Small intestine (tissue), 7 donors: ENCODE data around the gene KIAA1217. TPM values are rescaled to one million over a fixed set of nuclear protein-coding genes. Genes with fewer than 3 reads are reported as not detected.

Experiments
- DNase-seq, 2 donors: peaks; one replicate each; pipeline versions ENCODE4 v3.0.0 to v3.0.0-alpha.2; 2013
- FAIRE-seq: peaks from 2 replicates; lab custom pipeline; 2012; peaks lifted over from hg19 to GRCh38; lab: Jason Lieb, UNC
- H3K27ac ChIP-seq, 3 donors: one replicate each; pipeline ENCODE4 v1.5.1; 2013; ENCODE audit warnings: low read length in 2 of 3, mild to moderate bottlenecking in 2 of 3, control low read depth in 1 of 3, inconsistent platforms in 1 of 3, low read depth in 1 of 3, moderate library complexity in 1 of 3
- H3K27me3 ChIP-seq, 3 donors: one replicate each; pipeline ENCODE4 v1.6.1; 2013; ENCODE audit warnings: low read length in 3 of 3, inconsistent platforms in 1 of 3; ENCODE audit not compliant: control insufficient read depth in 3 of 3, insufficient read depth in 3 of 3
- H3K36me3 ChIP-seq, 3 donors: one replicate each; pipeline ENCODE4 v1.6.1; 2013; ENCODE audit warnings: low read length in 3 of 3, inconsistent platforms in 1 of 3, low read depth in 1 of 3, mild to moderate bottlenecking in 1 of 3, moderate library complexity in 1 of 3; ENCODE audit not compliant: control insufficient read depth in 3 of 3, insufficient read depth in 2 of 3
- H3K4me1 ChIP-seq, 3 donors: one replicate each; pipeline ENCODE4 v1.6.1; 2013; ENCODE audit warnings: low read length in 2 of 3, inconsistent platforms in 1 of 3, low read depth in 1 of 3, mild to moderate bottlenecking in 1 of 3, moderate library complexity in 1 of 3; ENCODE audit not compliant: control insufficient read depth in 3 of 3, insufficient read depth in 2 of 3
- H3K4me3 ChIP-seq, 3 donors: one replicate each; pipeline ENCODE4 v1.5.1; 2013; ENCODE audit warnings: low read length in 3 of 3, control low read depth in 1 of 3, inconsistent platforms in 1 of 3, low read depth in 1 of 3, mild to moderate bottlenecking in 1 of 3, moderate library complexity in 1 of 3
- H3K9me3 ChIP-seq, 2 donors: one replicate each; pipeline ENCODE4 v1.6.1; 2013; ENCODE audit warnings: low read depth in 1 of 2, low read length in 1 of 2; ENCODE audit not compliant: control insufficient read depth in 2 of 2, insufficient read depth in 1 of 2
- WGBS, 3 donors: extraction: QIAGEN DNeasy Blood & Tissue Kit; methylation state at CpG; one replicate each; pipeline ENCODE4 v1.1.7; 2013; 5-methylcytosine and 5-hydroxymethylcytosine counted together
- polyA plus RNA-seq, 4 donors: library from polyadenylated mRNA; stranded (reverse) in 3 of 4; unstranded in 1 of 4; fragments of 200-250 nt in 3 of 4; fragments of 120-200 nt in 1 of 4; gene quantifications; one replicate each; pipeline versions ENCODE4 v1.2.1 to v1.2.3, GENCODE V29; 2013
- donor health status: healthy with polysubstance abuse.
- donor health status: control.
- donor health status: control.
- donor health status: Bipolar disorder and iron deficiency.
- donor health status: healthy.

Gene KIAA1217
- polyA plus RNA-seq, 4 donors = 9.0 to 55.1 (median 11.0) TPM

- peaks cover 0 to 3% (median 0%) of the 10 kb centered on the region in 3 donors for H3K36me3 ChIP-seq
- FAIRE-seq = no peak
- peak; percentile 68 for DNase-seq
- no peaks in the 10 kb centered on the region for H3K27me3 ChIP-seq
- H3K9me3 ChIP-seq = peaks cover 0 to 6% of the 10 kb centered on the region in 2 donors
- WGBS, 3 donors = 39 to 46% (median 41%) methylated on average over 5 of the region's 5 CpGs
- no peak overlapping the region for H3K4me3 ChIP-seq
- peaks cover 3 to 31% (median 6%) of the 10 kb centered on the region in 3 donors for H3K4me1 ChIP-seq
- peak overlapping the region in 2 of 3 donors; percentile 52 to 73 for H3K27ac ChIP-seq
Observed at GRCh38 chr10:24415455-24416125, 206.7 kb downstream of the KIAA1217 start.

- peaks cover 0 to 6% of the 10 kb centered on the region in 2 donors for H3K9me3 ChIP-seq
- H3K27ac ChIP-seq = no peak overlapping the region
- FAIRE-seq (no peak), DNase-seq (no peak)
- H3K27me3 ChIP-seq = no peaks in the 10 kb centered on the region
- peaks cover 3 to 31% (median 6%) of the 10 kb centered on the region in 3 donors for H3K4me1 ChIP-seq
- peaks cover 0 to 3% (median 0%) of the 10 kb centered on the region in 3 donors for H3K36me3 ChIP-seq
- no peak overlapping the region for H3K4me3 ChIP-seq
- 66 to 77% (median 73%) methylated on average over 4 of the region's 4 CpGs for WGBS, 3 donors
Observed at GRCh38 chr10:24416248-24416647, 207.3 kb downstream of the KIAA1217 start.

- FAIRE-seq (no peak), DNase-seq (no peak)
- 85 to 87% (median 85%) methylated on average over 7 of the region's 7 CpGs for WGBS, 3 donors
- peaks cover 0 to 6% of the 10 kb centered on the region in 2 donors for H3K9me3 ChIP-seq
- H3K36me3 ChIP-seq = peaks cover 0 to 3% (median 0%) of the 10 kb centered on the region in 3 donors
- no peak overlapping the region for H3K4me3 ChIP-seq
- H3K4me1 ChIP-seq = peaks cover 3 to 31% (median 6%) of the 10 kb centered on the region in 3 donors
- H3K27ac ChIP-seq = no peak overlapping the region
- H3K27me3 ChIP-seq = no peaks in the 10 kb centered on the region
Observed at GRCh38 chr10:24417053-24417452, 208.1 kb downstream of the KIAA1217 start.

GRCh38 chr10:24418532-24418931, 209.6 kb downstream of the KIAA1217 start:
- Histone ChIP-seq H3K4me3 (no peak overlapping the region), H3K9me3 (peaks cover 0 to 2% of the 10 kb centered on the region in 2 donors), H3K36me3 (peaks cover 0 to 6% (median 0%) of the 10 kb centered on the region in 3 donors), H3K27ac (peak overlapping the region in 1 of 3 donors; percentile 30), H3K27me3 (no peaks in the 10 kb centered on the region), H3K4me1 (peaks cover 3 to 26% (median 6%) of the 10 kb centered on the region in 3 donors)
- DNase-seq (no peak), FAIRE-seq (no peak)
- WGBS, 3 donors = 78 to 89% (median 82%) methylated on average over 4 of the region's 4 CpGs

- WGBS, 3 donors = 55 to 65% (median 60%) methylated on average over 3 of the region's 3 CpGs
- DNase-seq (peak; percentile 55 to 59), FAIRE-seq (no peak)
- no peaks in the 10 kb centered on the region for H3K9me3 ChIP-seq
- H3K4me1 ChIP-seq = peaks cover 3 to 22% (median 6%) of the 10 kb centered on the region in 3 donors
- H3K27me3 ChIP-seq = no peaks in the 10 kb centered on the region
- no peak overlapping the region for H3K4me3 ChIP-seq
- peak overlapping the region in 1 of 3 donors; percentile 30 for H3K27ac ChIP-seq
- peaks cover 0 to 6% (median 0%) of the 10 kb centered on the region in 3 donors for H3K36me3 ChIP-seq
Observed at GRCh38 chr10:24419066-24419465, 210.1 kb downstream of the KIAA1217 start.

- WGBS, 3 donors = 81 to 85% (median 82%) methylated on average over 1 of the region's 1 CpG
- Histone ChIP-seq H3K4me1 (no peaks in the 10 kb centered on the region), H3K9me3 (no peaks in the 10 kb centered on the region), H3K36me3 (peaks cover 0 to 16% (median 0%) of the 10 kb centered on the region in 3 donors), H3K4me3 (no peak overlapping the region), H3K27me3 (no peaks in the 10 kb centered on the region), H3K27ac (no peak overlapping the region)
- DNase-seq (no peak), FAIRE-seq (no peak)
Observed at GRCh38 chr10:24425151-24425550, 216.2 kb downstream of the KIAA1217 start.

GRCh38 chr10:24427678-24428409, 218.9 kb downstream of the KIAA1217 start:
- Histone ChIP-seq H3K4me3 (no peak overlapping the region), H3K27ac (no peak overlapping the region), H3K36me3 (peaks cover 0 to 24% (median 0%) of the 10 kb centered on the region in 3 donors), H3K9me3 (no peaks in the 10 kb centered on the region), H3K27me3 (no peaks in the 10 kb centered on the region), H3K4me1 (no peaks in the 10 kb centered on the region)
- FAIRE-seq (no peak), DNase-seq (no peak)
- 88 to 91% (median 89%) methylated on average over 14 of the region's 14 CpGs for WGBS, 3 donors

- no peak for FAIRE-seq
- WGBS, 3 donors = 49 to 73% (median 61%) methylated on average over 2 of the region's 2 CpGs
- no peak overlapping the region for H3K4me3 ChIP-seq
- DNase-seq = no peak
- no peak overlapping the region for H3K27ac ChIP-seq
- H3K4me1 ChIP-seq = no peaks in the 10 kb centered on the region
- H3K9me3 ChIP-seq = no peaks in the 10 kb centered on the region
- H3K27me3 ChIP-seq = no peaks in the 10 kb centered on the region
- peaks cover 0 to 22% (median 0%) of the 10 kb centered on the region in 3 donors for H3K36me3 ChIP-seq
Observed at GRCh38 chr10:24428410-24428782, 219.5 kb downstream of the KIAA1217 start.
